ENCODE data around the gene CPT1B.

GRCh38 chr22:50529897-50530579, 48.2 kb downstream of the CPT1B start, which contains the start of gene TYMP:
- TF ChIP-seq YY1 (IDR thresholded peaks at IDR 0.05; ENCODE audit: insufficient read depth, insufficient read length): no peak
- no peak for TF ChIP-seq ZNF274 (IDR thresholded peaks at IDR 0.05; ENCODE audit: low read depth, low read length)
- TF ChIP-seq SUZ12 (IDR thresholded peaks at IDR 0.05; ENCODE audit: extremely low read depth, insufficient read depth, insufficient read length): no peak

Measured in NT2/D1 (cell line).